Neural progenitor cell (in vitro differentiated cells): ENCODE results near the gene GTPBP1. TPM values are rescaled to one million over a fixed set of nuclear protein-coding genes. Genes with fewer than 3 reads are reported as not detected.

Source experiments
- DNase-seq: peaks from one replicate; pipeline ENCODE4 v3.0.0-alpha.2; 2016; ENCODE audit warnings: low spot score
- H2AFZ ChIP-seq: fragments of 200-600 bp; sonication (generic); replicated peaks from 2 replicates; pipeline ENCODE4 v1.6.1; 2016; ENCODE audit warnings: antibody characterized with exemption
- H3F3A ChIP-seq: fragments of 200-600 bp; sonication (generic); 2 replicates; pipeline ENCODE4 v1.6.1; 2016; ENCODE audit warnings: antibody characterized with exemption, low read depth
- H3K27ac ChIP-seq: fragments of 200-600 bp; sonication (generic); 2 replicates; pipeline ENCODE4 v1.5.1; 2016; ENCODE audit warnings: mild to moderate bottlenecking
- H3K27me3 ChIP-seq: fragments of 200-600 bp; sonication (generic); 2 replicates; pipeline ENCODE4 v1.6.1; 2016; ENCODE audit warnings: mild to moderate bottlenecking, moderate library complexity
- H3K36me3 ChIP-seq: fragments of 200-600 bp; sonication (generic); 2 replicates; pipeline ENCODE4 v1.5.1; 2016
- H3K4me1 ChIP-seq: fragments of 200-600 bp; sonication (generic); 2 replicates; pipeline ENCODE4 v1.6.1; 2016; ENCODE audit warnings: mixed run types
- H3K4me2 ChIP-seq: fragments of 200-600 bp; sonication (generic); 2 replicates; pipeline ENCODE4 v1.6.1; 2016
- H3K4me3 ChIP-seq: fragments of 200-600 bp; sonication (generic); 2 replicates; pipeline ENCODE4 v1.5.1; 2016
- H3K79me2 ChIP-seq: fragments of 200-600 bp; sonication (generic); 2 replicates; pipeline ENCODE4 v1.6.1; 2016; ENCODE audit warnings: low read depth
- H3K9ac ChIP-seq: fragments of 200-600 bp; sonication (generic); 2 replicates; pipeline ENCODE4 v1.6.1; 2016
- H3K9me3 ChIP-seq: fragments of 200-600 bp; sonication (generic); 2 replicates; pipeline ENCODE4 v1.5.1; 2016; ENCODE audit warnings: low read depth
- H4K20me1 ChIP-seq: fragments of 200-600 bp; sonication (generic); 2 replicates; pipeline ENCODE4 v1.6.1; 2016; ENCODE audit warnings: low read depth
- H3K27ac Mint-ChIP-seq: 3 replicates; pipeline ENCODE4 v1.8.0; 2021; ENCODE audit warnings: mixed read lengths
- H3K27me3 Mint-ChIP-seq: 2 replicates; pipeline ENCODE4 v1.8.0; 2022; ENCODE audit warnings: low read depth, mild to moderate bottlenecking, inconsistent platforms, moderate library complexity, mixed read lengths; ENCODE audit not compliant: insufficient read depth
- H3K36me3 Mint-ChIP-seq: 3 replicates; pipeline ENCODE4 v1.8.0; 2021; ENCODE audit warnings: mixed read lengths
- H3K4me1 Mint-ChIP-seq: 3 replicates; pipeline ENCODE4 v1.8.0; 2021; ENCODE audit warnings: mixed read lengths
- H3K4me3 Mint-ChIP-seq: 3 replicates; pipeline ENCODE4 v1.8.0; 2021; ENCODE audit warnings: mild to moderate bottlenecking, moderate library complexity, mixed read lengths
- H3K9me3 Mint-ChIP-seq: 3 replicates; pipeline ENCODE4 v1.8.0; 2020; ENCODE audit warnings: mixed read lengths
- CTCF ChIP-seq: fragments of 200-600 bp; sonication (generic); IDR thresholded peaks from 2 replicates; pipeline ENCODE4 v1.5.1; 2017; ENCODE audit warnings: antibody characterized with exemption, mild to moderate bottlenecking
- EZH2 ChIP-seq: fragments of 200-600 bp; sonication (generic); IDR thresholded peaks from 2 replicates; pipeline ENCODE4 v1.6.1; 2017; ENCODE audit warnings: antibody characterized with exemption, mild to moderate bottlenecking, moderate library complexity
- EZH2phosphoT487 ChIP-seq: fragments of 200-600 bp; sonication (generic); IDR thresholded peaks from 2 replicates; pipeline ENCODE4 v1.6.1; 2017; ENCODE audit warnings: antibody characterized with exemption
- total RNA-seq: library from RNA; depleted of rRNA; stranded (reverse); fragments of >200 nt; gene quantifications from 2 replicates; pipeline ENCODE4 v1.2.3, GENCODE V29; 2015; ENCODE audit warnings: low replicate concordance

The GTPBP1 gene
- total RNA-seq, 1 donor from 2014 or later: 40.8 TPM

- Histone ChIP-seq H3K9me3 (no peaks in the 10 kb centered on the region), H4K20me1 (no peaks in the 10 kb centered on the region), H3K27me3 (no peaks in the 10 kb centered on the region), H3K4me3 (no peak overlapping the region), H3K36me3 (no peaks in the 10 kb centered on the region), H3K9ac (no peak overlapping the region), H3K27ac (no peak overlapping the region), H3K4me1 (no peaks in the 10 kb centered on the region), H3F3A (no peaks in the 10 kb centered on the region), H3K4me2 (no peak overlapping the region), H3K79me2 (no peaks in the 10 kb centered on the region), H2AFZ (no peak overlapping the region)
- H3K4me1 Mint-ChIP-seq: no peaks in the 10 kb centered on the region
- no peaks in the 10 kb centered on the region for H3K27me3 Mint-ChIP-seq
- DNase-seq: no peak
- TF ChIP-seq EZH2phosphoT487 (no peak), CTCF (no peak), EZH2 (no peak)
- H3K9me3 Mint-ChIP-seq: no peaks in the 10 kb centered on the region
- H3K4me3 Mint-ChIP-seq: no peak overlapping the region
- H3K36me3 Mint-ChIP-seq: peaks cover 22% of the 10 kb centered on the region
- no peak overlapping the region for H3K27ac Mint-ChIP-seq
Measured at GRCh38 chr22:38740754-38741153, 35.0 kb downstream of the GTPBP1 start.

GRCh38 chr22:38741166-38741565 lies 35.4 kb downstream of the GTPBP1 start:
- no peak overlapping the region for H3K27ac Mint-ChIP-seq

GRCh38 chr22:38741576-38741975 lies 35.8 kb downstream of the GTPBP1 start:
- Histone ChIP-seq H3K4me2 (no peak overlapping the region), H3K9me3 (no peaks in the 10 kb centered on the region), H3K27ac (no peak overlapping the region), H3K27me3 (no peaks in the 10 kb centered on the region), H3K4me1 (no peaks in the 10 kb centered on the region), H3K36me3 (no peaks in the 10 kb centered on the region), H4K20me1 (no peaks in the 10 kb centered on the region), H2AFZ (no peak overlapping the region), H3F3A (no peaks in the 10 kb centered on the region), H3K79me2 (no peaks in the 10 kb centered on the region), H3K4me3 (no peak overlapping the region), H3K9ac (no peak overlapping the region)
- Mint-ChIP-seq H3K27me3 (no peaks in the 10 kb centered on the region), H3K9me3 (no peaks in the 10 kb centered on the region), H3K4me3 (no peak overlapping the region), H3K4me1 (no peaks in the 10 kb centered on the region), H3K27ac (no peak overlapping the region), H3K36me3 (peaks cover 24% of the 10 kb centered on the region)
- no peak for DNase-seq
- no peak for TF ChIP-seq EZH2phosphoT487
- TF ChIP-seq CTCF: no peak
- no peak for TF ChIP-seq EZH2

More at GRCh38 chr22:38741166-38741565, 35.4 kb downstream of the GTPBP1 start:
- no peaks in the 10 kb centered on the region for H3K79me2 ChIP-seq
- H2AFZ ChIP-seq: no peak overlapping the region
- Mint-ChIP-seq H3K36me3 (peaks cover 24% of the 10 kb centered on the region), H3K4me3 (no peak overlapping the region), H3K4me1 (no peaks in the 10 kb centered on the region), H3K27me3 (no peaks in the 10 kb centered on the region), H3K9me3 (no peaks in the 10 kb centered on the region)
- H3K4me2 ChIP-seq: no peak overlapping the region
- H3K27ac ChIP-seq: no peak overlapping the region
- H4K20me1 ChIP-seq: no peaks in the 10 kb centered on the region
- no peaks in the 10 kb centered on the region for H3K4me1 ChIP-seq
- no peak for DNase-seq
- no peak overlapping the region for H3K9ac ChIP-seq
- H3K9me3 ChIP-seq: no peaks in the 10 kb centered on the region
- no peak overlapping the region for H3K4me3 ChIP-seq
- H3F3A ChIP-seq: no peaks in the 10 kb centered on the region
- TF ChIP-seq CTCF (no peak), EZH2phosphoT487 (no peak), EZH2 (no peak)
- no peaks in the 10 kb centered on the region for H3K27me3 ChIP-seq
- H3K36me3 ChIP-seq: no peaks in the 10 kb centered on the region
